GM19452 (cell line): ENCODE results near the gene UBN1.

Experiments
- ATAC-seq: cut with Tn5 transposase; IDR thresholded peaks from one replicate; pipeline ENCODE4 v1.9.1; 2021; ENCODE audit not compliant: unreplicated experiment

Gene UBN1

DNA sequence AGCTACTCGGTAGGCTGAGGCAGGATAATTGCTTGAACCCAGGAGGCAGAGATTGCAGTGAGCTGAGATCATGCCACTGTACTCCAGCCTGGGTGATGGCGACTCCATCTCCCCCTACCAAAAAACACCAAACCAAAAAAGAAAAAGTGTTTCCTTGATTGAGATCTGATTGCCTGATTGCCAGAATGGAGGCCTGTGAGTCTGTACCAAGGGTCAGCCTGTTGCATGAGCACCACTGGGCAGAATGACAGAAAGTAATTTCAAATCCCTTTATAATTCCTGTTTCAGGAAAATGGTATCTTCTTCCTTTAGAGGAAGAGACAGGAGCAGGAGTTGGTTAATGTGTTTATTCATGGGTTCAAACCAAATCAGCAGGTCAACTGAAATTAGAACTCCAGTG is 8.5 kb downstream of the UBN1 start:
- ATAC-seq = no peak

DNA sequence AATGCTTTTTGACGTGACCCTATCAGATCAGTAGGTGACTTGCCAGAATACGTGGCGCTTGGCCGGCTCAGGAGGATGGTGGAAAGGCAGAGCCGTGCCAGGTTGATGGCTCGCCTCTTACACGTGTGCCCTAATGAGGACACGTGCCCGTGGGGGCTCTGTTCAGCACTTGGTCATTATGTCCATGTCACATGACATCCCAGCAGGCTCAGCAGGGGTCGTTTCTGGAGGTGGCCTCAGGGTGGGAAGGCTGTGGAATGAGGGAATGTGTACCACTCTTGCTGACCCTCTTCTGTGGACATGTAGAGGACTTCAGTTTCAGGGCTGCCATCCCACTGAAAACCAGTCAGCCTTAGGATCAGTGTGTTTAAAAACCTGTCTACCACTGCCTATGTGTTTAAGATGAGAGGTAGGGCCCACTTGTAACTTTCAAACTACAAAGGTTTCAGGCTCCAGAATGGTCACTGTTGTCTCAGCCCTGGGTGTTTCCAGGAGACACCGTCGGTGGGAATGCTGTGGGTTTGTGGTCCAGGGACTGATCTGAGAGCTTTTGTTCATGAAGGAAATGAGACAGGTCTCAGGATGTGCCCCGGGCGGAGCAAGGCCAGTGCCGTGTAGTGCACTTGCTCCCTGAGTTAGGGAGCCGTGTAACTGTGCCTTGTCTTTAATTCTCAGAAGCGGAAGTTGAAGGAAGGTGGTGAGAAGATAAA is 12.1 kb downstream of the UBN1 start:
- ATAC-seq = no peak

DNA sequence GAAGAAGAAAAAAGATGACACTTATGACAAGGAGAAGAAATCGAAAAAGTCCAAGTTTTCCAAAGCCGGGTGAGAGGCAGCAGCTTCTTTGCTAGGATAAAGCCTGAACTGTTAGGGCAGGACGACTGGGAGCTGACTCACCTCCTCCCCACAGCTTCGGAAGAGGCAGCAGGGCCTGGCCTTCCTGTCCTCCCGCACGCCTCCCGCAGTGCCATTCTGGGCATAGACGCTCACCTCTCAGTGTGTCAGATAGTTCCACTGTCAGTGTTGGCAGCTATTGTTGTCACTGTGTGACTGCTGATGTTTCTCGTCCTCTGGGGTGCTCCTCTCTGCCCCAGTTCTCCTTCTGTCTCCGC is 12.6 kb downstream of the UBN1 start:
- no peak for ATAC-seq

DNA sequence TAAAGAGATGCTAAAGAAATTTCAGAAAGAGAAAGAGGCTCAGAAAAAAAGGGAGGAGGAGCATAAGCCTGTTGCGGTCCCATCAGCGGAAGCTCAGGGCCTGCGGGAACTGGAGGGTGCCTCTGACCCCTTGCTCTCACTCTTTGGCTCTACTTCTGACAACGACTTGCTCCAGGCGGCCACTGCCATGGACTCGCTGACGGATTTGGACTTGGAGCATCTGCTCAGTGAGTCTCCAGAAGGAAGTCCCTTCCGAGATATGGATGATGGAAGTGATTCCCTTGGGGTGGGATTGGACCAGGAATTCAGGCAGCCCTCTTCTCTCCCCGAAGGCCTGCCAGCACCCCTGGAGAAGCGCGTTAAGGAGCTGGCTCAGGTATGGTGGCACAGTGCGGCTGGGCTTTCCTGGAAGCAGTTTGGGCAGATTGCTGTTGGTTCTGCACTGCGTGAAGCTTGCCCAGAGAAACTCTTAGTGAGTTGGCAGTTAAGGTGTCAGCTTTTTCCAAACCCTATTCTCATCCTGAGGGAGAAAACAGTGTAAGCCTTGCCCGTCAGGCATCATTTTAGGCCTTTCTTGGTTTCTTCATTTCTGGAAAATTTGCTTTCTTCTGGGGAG is 13.6 kb downstream of the UBN1 start:
- no peak for ATAC-seq

DNA sequence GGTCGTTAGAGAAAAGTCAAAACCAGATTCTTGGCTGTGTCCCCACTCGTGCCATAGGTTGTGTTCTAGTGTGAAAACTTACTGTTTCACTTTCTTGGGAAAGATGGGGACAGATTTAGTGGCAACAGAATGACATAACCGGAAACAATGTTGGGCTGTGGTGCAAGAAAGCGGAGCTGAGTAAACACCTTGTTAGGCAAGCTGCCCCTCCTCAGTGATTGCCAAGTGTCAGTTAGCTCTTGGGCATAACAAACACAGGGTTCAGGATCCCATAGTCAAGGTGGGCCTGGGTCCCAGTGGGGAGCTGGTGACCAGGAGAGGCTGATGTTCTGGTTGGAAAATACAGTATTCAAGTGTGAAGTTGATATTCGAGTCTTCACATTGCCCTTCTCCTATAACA is 15.4 kb downstream of the UBN1 start:
- ATAC-seq = no peak

DNA sequence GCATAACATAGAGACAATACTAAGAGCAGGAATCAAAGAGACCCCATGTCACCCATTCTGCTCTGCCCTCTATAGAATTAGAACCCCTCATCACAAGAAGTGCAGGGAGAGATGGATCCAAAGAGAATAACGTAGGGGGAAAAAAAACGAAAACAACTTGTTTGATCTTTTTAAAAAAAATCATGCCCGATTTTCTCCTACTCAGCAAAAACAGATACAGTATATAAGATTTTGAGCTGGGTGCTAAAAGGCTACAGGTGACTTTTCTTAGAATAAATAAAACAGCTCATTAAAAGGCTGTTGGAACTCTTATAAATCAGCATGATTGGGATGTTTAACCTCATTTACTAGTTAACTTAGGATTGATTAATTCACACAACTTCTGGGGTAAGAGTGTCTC is 17.4 kb downstream of the UBN1 start:
- no peak for ATAC-seq

DNA sequence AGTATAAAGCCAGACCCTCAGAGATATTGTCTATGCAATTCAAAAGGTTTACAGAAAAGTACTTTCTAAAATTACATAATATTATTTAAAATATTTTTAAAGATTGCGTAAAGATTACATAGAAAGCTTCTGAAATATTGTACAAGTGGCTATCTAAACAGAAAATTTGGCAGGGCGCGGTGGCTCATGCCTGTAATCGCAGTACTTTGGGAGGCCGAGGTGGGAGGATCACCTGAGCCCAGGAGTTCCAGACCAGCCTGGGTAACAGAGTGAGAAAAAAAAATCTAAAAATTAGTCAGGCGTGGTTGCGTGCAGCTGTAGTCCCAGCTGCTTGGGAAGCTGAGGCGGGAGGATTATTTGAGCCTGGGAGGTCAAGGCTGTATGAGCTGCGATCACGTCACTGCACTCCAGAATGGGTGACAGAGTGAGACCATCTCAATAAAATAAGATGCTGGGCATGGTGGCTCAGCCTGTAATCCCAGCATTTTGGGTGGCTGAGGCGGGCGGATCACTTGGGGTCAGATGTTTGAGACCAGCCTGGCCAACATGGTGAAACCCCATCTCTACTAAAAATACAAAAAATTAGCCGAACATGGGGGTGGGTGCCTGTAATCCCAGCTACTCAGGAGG is 18.1 kb downstream of the UBN1 start:
- ATAC-seq = no peak

DNA sequence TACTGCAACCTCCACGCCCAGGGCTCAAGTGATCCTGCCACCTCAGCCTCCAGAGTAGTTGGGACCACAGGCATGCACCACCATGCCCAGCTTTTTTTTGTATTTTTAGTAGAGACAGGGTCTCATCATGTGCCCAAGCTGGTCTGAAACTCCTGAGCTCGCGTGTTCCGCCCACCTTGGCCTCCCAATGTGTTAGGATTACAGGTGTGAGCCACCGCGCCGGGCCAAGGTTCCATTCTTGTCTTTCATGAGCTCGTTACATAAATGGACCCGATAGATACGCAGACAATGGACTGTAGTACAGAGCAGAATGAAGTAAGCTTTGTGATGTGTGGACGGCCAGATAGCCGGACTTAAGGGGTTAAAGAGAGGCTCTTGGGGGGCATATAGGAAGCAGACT is 19.3 kb downstream of the UBN1 start:
- ATAC-seq = no peak

DNA sequence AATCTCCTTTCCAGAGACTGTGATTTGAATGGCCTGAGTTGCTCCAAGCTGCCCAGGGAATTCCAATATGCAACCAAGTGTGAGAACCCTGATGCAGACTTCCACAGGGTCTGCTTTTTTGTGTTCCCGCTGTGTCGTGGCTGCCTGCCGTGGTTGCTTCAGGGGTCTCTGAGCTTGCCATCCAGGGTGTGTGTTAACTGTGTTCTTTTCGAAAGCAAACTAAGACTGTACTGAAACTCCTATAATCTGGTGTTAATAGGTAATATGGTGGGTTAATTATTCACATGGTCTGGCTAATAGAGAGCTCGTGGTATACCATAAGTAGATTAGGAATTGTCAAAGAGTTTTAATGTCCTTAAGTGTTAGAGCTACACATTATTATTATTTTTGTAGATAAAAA is 20.7 kb downstream of the UBN1 start:
- peak; percentile 66 for ATAC-seq

DNA sequence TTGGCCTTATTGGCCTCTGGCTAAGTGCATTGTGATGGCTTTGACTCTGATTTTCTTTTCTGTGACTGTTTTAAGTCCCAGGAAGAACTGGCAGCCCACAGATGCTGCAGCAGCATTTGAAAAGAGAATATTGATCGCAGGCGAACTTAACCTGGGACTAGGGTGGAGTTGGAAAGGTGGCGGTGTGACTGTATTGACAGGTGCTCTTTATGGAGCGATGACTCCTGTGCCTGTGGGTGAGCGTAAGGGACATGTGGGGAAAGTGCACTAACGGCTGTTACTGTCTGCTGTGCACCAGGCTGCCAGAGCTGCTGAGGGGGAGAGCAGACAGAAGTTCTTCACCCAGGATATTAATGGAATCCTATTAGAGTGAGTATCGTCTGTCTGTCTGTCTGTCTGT is 21.3 kb downstream of the UBN1 start:
- ATAC-seq = no peak

DNA sequence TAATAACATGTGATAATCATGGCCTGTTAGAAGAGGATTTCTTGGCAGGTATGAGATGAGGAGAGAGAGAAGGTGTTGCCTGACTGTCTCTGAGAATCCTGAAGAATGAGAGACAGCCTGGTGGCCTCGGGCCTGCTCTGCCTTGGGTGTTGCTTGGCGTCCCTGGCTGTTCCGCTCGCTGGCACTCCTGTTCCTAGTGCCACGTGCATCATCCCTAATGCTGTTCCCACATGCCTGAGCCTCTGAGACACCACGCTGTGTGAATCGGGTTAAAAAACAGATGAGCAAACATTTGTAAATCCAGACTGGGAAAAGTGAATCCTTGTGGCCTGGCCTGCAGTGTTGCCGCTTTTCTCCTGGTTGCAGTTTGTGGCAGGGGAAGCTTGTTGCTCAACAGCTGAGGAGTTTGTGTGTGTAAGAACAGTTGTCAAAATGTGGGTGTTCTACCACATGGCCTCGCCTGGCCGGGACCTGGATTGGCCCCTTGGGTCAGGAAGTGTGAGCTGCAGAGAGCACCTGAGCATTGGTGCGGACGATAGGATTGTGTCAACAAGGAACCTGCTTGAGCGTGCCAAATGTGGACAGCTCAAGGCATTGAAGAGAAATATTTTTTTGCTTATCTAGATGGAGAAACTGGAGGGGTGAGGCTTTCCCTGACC is 22.0 kb downstream of the UBN1 start:
- ATAC-seq = no peak

DNA sequence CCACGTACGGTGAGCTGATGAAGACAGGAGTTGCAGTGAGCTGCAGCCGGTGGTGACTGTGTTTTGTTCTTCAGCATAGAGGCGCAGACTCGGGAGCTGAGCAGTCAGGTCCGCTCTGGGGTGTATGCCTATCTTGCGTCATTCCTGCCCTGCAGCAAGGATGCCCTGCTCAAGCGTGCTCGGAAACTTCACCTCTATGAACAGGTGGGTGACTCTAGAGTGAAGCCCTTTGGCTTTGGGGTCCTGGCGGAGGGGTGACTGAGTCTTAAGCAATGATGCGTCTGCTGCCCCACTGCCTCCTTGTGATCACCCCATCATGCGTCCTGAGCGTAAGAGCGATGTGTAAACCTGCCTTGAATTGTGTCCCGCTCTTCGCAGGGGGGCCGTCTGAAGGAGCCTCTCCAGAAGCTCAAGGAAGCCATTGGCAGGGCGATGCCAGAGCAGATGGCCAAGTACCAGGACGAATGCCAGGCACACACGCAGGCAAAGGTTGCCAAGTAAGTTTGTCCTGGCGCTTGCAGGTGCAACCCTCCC is 22.9 kb downstream of the UBN1 start:
- no peak for ATAC-seq

DNA sequence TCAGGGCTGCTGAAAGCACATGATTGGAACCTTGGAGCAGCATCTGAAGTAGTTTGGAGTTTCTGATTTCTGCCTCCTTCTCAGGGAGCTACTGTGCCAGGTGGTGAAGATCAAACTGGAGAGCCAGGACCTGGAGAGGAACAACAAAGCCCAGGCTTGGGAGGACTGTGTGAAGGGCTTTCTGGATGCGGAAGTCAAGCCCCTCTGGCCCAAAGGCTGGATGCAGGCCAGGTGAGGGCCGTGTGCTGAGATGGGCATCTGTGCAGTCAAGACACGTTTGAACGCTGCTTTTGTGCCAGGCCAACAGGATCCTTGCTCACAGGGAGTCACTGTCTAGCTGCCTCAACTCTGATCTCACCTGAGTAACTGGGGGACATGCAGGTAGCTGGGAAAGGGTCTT is 23.8 kb downstream of the UBN1 start:
- ATAC-seq = no peak

DNA sequence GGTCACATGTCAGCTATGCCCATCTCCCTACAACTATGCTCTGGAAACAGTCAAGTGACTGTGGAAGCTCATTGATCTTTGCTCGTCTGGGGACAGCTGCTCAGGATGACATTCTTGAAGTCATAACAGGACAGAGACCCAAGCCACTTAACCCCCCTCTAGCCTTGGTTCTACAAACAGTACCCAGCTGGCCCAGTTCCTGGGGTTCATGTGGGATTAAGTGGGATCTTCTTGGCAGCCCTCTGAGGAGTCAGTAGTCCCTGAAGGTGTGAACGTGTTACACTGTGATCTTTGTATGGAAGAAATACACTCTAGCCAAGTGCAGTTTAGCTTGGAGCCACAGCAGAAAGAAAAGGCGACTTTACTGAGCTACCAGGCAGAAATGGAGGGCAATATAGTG is 25.8 kb downstream of the UBN1 start:
- no peak for ATAC-seq

DNA sequence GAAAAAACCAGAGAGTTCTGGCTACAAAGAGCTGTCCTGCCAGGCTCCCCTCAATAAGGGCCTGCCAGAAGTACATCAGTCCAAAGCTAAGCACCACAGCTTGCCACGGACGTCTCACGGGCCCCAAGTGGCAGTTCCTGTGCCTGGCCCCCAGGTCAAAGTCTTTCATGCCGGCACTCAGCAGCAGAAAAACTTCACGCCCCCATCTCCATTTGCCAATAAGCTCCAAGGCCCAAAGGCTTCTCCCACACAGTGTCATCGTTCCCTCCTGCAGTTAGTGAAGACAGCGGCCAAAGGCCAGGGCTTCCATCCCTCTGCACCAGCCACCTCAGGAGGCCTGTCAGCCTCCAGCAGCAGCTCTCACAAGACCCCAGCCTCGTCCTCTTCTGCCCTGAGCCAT is 27.4 kb downstream of the UBN1 start:
- no peak for ATAC-seq

DNA sequence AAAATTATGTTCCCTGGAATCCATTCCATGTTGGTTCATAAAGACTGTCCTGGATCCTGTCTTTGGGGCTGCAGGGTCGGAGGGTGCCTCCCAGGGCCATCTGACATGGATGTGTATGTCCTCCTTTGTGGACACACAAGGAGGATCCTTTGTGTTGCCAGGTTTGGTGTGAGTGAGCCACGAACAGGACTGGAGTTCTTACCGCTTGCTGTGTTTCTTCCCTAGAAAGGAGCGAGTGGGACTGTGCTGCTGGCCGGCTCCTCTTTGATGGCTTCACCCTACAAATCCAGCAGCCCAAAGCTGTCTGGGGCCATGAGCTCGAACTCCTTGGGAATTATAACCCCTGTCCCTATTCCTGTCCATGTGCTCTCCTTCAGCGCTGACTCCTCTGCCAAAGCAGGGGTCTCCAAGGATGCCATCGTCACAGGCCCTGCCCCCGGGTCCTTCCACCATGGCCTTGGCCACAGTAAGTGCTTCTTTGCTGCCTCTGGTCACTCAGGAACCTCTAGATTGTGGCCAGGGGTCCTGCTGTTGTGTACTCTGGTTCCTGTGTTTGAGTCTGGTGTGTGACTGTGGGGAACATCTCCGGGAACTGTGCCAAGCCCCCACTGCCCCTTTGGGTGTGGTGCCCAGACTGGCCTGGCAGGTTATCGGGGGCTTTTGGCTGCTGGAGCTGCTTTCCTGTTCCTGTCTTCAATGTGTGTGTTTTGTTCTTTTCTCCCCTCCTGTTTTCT is 29.5 kb downstream of the UBN1 start:
- no peak for ATAC-seq

DNA sequence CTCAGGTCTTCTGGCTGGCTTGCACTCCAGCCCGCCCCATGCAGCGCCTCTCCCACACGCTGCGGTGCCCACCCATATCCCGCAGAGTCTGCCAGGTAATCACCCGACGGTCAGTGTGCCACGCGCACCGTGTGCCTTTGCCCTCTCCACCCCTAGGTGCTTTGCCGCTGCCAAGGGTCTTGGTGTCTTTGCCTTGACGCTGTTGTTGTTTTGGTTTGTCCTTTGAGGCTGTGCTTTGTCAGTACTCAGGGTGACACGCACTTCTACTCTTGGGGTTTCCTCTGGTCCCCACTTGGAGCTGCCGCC is 30.1 kb downstream of the UBN1 start:
- ATAC-seq = no peak

DNA sequence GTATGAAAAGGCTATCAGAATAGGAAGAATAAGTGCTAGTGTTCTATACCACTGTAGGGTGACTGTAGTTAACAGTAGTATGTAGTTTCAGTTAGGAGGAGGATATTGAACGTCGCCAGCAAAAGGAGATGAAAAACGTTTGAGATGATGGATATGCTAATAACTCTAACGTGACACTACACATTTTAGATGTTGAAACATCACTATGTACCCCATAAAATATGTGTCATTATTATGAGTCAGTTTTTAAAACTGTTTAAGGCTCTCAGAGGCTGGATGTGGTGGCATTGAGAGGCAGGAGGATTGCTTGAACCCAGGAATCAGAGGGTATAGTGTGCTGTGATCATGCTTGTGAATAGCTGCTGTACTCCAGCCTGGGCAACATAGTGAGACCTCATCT is 31.8 kb downstream of the UBN1 start:
- ATAC-seq = no peak

DNA sequence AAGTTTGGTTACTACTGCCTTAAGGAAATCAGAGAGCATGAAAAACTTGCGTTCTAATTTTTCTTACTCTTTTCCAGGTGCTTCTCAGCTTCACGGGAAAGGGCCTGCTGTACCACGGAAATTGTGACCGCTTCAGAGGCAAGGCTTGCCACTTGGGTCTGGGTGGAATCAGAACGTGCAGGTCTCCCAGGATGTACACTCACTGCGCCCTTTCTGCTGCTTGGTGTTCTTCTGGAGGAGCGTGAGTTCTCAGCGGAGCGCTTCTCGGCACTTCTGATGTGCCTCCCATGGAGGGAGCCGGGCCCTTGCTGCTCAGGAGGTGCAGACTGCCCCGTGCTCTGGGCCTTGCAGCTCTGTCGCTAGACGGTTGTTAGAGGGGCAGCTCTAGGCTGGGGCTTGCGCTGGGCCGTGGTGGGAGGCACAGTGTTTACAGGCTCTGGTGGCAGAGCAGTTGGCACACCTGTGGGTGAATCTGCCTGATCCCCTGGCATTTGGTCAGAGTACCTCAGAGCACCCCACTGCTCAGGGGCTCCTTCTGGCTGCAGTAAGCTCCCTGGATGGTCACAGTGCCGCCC is 32.8 kb downstream of the UBN1 start:
- ATAC-seq = no peak

DNA sequence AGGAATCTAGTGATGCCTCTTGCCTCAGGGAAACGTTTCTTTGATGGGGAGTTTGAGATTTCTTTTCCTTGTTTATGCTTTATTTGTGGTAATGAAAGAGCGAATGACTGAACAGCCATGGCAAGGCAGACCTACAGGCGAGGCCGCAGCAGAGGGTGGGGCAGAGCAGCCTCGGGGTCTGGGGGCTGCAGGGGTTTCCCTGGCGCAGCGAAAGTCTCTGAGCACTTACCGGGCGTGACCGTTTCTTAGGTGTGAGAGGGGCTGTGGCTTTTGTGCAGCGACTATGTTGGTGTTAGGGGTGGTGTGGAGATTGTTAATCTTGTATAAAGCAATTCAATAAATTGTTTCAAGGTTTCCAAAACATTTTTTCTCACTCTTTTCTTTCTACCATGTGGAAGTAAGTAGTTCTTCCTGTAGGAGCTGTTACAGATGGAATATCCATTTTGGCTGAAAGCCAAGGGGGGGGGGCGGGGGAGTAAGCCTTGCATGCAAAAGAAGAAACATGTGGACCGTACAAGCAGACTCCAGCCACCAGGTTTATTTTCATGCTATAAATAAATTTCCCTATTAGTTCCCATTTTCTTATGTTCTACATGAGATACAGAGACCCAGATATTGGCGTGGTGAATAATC is 34.8 kb downstream of the UBN1 start:
- no peak for ATAC-seq
